SK-N-DZ (cell line): Measurements from ENCODE around the gene TTC1.

ENCODE experiments used
- DNase-seq: peaks from one replicate; pipeline ENCODE4 v3.0.0-alpha.2; 2015; ENCODE audit warnings: low spot score
- small RNA-seq, 2 experiments: library from RNA; depleted of rRNA; stranded (forward); fragments of <200 nt; gene quantifications; one replicate each; pipeline ENCODE3, GENCODE V24; 2014

TTC1 gene

DNA sequence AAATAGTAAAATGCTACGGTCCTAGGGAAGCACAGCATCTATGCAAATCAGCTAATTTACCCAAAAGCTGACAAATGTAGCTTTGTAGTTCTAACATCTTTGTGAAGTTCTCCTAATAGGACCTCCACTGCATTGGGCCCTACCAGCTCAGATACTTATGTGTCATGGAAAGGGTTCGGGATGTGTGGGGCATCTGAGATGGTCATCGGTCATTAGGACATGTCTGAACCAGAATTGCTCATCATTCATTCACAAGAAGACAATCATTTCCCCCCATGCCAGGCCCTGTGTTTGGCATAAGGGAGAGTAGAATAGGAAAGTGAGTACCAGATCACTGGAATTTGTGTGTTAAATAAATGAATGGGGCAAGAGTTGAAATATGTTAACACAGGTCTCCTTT lies 74.6 kb downstream of the TTC1 start:
- DNase-seq, result no peak

DNA sequence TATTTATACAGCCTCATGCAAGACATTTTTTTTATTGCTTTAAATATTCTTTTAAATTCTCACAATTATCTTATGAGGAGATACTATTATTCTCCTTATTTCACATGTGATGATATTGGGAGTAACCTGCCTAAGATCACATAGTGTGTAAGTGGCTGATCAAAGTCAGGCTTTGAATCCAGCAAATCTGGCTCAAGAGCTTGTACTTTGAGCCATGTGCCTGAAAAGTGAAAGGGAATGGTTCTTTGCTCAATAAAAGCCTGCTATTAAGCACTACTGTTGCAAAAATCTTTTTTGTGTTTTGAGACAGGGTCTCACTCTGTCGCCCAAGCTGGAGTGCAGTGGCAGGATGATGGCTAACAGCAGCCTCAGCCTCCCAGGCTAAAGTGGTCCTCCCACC lies 75.2 kb downstream of the TTC1 start:
- DNase-seq, result no peak

DNA sequence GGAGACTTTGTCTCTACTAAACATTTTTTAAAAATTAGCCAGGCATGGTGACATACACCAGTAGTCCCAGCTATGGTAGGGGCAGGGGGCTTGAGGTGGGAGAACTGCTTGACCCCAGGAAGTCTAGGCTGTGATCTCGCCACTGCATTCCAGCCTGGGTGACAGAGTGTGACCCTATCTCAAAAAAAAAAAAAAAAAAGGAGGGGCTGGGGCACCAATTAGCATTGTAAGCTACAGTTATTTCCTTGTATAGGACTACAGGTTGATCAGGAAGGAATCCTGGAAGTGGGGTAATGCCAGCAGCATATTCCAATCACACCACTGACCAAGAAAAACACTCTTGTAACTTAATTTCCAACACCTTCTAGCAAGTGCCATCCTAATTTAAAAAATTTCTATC lies 78.3 kb downstream of the TTC1 start:
- no peak for DNase-seq

DNA sequence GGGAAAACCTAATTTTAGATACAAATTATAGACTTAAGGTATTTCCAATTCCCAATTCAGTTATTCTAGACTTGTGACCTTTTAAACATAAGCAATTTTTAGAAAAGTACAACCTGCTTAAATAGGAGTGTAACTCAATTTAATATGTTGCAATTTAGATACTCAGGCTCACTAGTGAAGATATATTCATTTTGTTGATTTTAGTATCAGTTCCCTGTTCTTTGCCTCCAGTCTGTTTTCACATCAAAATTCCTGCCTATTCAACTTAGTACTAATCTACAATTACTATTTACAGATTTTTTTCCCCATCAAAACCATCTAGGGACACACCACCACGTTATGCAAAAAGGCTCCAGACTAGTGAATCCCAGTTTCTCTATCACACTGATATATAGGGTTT lies 79.9 kb downstream of the TTC1 start:
- DNase-seq, result no peak

DNA sequence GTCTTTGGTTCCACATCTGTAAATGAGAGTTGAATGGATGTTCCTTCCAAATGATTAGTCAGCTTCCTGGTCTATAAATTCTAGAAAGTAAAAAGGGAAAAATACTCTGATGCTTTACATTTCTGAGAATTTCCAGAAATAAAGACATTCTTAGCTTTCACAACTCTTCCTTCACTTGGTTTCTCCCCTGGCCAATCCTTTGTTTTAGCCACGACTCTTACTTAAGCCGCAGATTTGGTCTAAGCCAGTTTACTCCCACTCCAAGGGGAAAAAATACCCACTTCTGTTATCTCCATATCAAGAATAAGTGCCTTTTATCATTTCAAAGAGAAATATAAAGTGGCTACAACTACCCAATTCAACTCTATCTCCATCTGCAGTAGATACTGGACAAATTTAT lies 80.6 kb downstream of the TTC1 start:
- no peak for DNase-seq

DNA sequence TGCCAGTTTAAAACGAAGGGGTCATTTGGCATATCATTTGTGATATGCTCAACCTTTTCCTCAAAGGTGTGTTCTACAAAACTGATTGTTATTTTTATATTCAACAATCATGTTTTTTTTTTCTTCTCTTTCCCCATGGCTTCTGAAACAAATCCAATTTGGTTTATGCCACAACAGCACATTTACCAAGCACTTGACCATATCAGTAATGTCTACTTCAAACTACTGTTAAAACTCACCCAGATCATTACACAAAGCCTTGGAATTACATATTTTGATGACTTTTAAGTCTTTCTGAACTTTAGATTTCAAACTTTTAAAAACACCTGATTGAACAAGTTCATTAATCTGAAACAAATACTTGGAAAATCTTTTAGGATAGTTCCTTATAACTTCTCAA lies 81.1 kb downstream of the TTC1 start:
- DNase-seq, result no peak

DNA sequence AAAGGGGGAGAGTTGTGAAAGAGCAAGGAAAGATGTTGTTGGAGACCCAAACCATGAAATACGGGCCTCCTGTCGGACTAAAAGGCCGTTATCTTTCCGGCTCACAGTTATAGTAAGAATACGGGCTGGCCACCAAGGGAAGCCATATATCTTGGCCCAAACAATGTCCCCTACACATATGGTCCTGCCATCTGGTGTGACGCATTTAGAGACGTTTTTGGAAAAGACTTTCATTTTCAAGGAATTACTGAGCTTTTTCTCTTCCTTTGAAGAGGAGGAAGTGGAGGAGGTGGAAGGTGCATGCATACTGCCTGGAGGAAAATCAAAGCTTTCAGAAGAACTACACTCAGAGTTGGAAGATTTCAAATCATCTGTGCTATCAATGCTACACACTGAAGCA lies 83.6 kb downstream of the TTC1 start:
- no peak for DNase-seq

DNA sequence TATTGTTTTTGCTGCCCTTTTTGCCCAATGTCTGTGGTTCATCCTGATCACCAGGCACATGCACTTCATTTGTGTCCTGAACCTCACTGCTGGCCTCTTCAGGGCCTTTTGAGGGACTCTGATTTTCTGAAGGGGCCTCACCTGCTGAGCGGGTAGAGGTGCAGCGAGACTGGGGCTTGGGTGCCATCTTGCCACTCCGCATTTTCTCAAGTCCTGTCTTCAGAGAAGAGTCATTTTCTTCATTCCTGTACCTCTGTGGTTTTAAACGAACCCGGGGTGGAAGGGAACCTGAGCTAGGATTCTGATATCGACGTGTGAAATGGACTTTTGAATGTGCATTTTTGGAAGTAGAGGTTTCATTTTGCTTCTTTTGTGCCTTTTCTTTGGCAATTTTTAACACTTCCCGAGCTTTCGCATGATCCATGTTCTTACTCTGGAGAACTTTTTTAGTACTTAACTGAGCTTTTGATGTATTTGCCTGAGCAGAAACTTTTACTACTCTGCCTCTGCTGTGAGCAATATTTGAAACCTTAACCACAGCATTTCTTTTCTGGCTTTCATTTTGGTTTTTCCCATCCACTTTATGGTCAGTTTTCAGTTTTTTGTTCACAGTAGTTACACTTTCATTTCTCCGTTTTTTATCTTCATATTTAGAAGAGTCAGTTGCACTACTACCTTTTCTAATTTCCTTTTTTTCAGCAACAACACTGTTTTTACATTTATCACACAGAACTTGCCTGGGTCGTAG lies 84.2 kb downstream of the TTC1 start:
- no peak for DNase-seq

DNA sequence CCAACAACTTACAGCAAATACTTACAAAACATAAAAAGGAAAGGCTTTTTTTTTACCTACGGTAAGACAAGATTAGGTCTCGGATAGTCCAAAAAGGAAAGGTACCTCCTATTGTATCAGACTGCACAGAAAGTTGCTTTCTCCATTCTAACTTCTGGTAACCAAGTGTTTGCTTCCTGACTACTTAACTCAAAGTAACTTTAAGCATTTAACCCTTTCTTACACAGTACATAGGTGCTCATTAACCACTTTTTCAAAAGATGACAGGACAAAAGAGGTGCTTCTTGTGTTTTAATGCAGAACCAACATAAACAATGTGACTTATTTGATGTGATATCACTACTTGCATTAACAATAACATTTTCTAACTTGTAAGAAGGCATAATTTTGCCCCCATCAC lies 87.2 kb downstream of the TTC1 start:
- DNase-seq, result no peak

DNA sequence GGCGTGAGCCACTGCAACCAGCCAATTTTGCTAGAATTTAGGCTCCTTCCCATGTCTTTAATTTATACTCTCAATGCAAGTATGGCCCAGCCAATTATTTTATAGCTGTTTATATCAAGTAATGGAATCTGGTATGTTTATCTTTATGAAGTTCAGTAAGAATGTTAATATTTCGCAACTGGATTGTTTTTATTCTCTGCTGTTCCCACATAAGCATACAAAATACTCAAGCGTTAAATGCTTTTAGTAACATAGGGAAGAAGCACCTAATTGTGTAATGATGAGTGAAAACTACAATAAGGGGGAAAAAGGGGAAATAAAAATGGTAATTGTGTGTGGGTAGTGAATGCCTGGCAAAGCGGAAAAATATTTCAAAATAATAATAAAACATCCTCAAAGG lies 89.1 kb downstream of the TTC1 start:
- DNase-seq, result no peak

DNA sequence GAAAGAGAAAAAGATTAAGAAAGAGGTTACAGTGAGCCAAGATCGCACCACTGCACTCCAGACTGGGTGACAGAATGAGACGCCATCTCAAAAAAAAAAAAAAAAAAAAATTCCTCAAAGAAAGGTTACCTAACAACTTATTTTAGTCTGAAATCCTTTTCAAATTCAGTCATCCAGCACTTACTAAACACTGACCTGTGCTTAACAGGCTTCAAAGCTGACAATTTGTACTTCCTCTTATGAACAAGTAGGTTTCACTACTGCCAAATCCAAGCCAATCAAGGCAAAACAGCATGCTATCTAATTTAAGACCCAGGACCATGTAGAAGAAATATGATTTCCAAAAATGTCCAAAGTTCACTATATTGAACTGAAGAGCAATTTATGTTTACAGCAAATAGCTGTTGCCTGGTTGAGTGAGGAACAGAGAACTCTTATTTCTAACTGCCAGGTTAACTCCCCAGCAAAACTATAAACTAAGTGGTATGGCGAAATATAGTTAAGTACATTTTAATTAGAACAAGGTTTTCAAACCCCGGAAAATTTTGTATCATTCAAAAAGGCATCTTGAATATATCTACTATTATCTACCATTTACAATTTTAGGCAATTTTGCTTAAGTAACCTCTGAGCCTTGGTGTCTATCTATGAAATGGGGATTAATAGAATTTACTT lies 96.9 kb downstream of the TTC1 start:
- no peak for DNase-seq

DNA sequence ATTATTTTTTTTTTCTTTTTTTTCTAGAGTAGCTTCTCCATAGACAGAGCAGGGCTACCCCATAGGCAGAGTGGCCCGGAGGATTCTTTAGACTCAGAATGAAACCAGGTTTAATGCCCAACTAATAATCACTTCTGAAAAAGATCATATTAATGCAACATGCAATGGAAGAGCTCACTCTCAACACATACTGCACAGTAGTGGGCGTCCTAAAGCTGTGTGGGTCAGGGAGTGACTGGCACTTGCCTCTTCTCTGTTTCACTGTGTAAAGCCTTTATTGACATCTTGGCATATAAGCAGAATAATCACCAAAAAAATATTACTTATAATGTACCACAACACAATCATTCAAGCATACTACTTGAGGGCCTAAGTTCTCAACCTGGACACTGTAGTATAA lies 99.2 kb downstream of the TTC1 start:
- DNase-seq, result no peak

Small RNAs within 50 kb of the gene (small RNA-seq; reads per million reads assigned to genes)
- 0 reads per million in 2 experiments for gene RF00019
